Stimulated activated naive CD8-positive, alpha-beta T cell treated with anti-CD3 and anti-CD28 coated beads, Interleukin-15, amount 100 ng/mL, for 72 hours (primary cell): ENCODE data around the gene ZNF74.
"Not testable (repeated sequence)": the region's sequence is repeated elsewhere in the genome, so short reads cannot be mapped to it uniquely, and the experiment has no call there.

Experiments used
- ATAC-seq: fragments of 150-1000 bp; cut with Tn5 transposase; 2 replicates; pipeline ENCODE4 v1.10.0; 2021; ENCODE audit warnings: mild to moderate bottlenecking, moderate library complexity
- DNase-seq, 2 donors: peaks; one replicate each; pipeline ENCODE4 v3.0.0; 2021 to 2022
- H3K27ac Mint-ChIP-seq, 2 donors: one replicate each; pipeline ENCODE4 v1.8.0; 2022; ENCODE audit warnings: mild to moderate bottlenecking in 2 of 2, mixed read lengths in 2 of 2, moderate library complexity in 2 of 2
- H3K27me3 Mint-ChIP-seq: one replicate; pipeline ENCODE4 v1.8.0; 2022; ENCODE audit warnings: mixed read lengths
- H3K4me1 Mint-ChIP-seq: one replicate; pipeline ENCODE4 v1.8.0; 2022; ENCODE audit warnings: mild to moderate bottlenecking, mixed read lengths
- H3K4me3 Mint-ChIP-seq, 2 donors: one replicate each; pipeline ENCODE4 v1.8.0; 2022; ENCODE audit warnings: mild to moderate bottlenecking in 2 of 2, mixed read lengths in 2 of 2, moderate library complexity in 1 of 2
- H3K9me3 Mint-ChIP-seq, 2 donors: one replicate each; pipeline ENCODE4 v1.8.0; 2022; ENCODE audit warnings: mixed read lengths in 2 of 2

Gene ZNF74

DNA sequence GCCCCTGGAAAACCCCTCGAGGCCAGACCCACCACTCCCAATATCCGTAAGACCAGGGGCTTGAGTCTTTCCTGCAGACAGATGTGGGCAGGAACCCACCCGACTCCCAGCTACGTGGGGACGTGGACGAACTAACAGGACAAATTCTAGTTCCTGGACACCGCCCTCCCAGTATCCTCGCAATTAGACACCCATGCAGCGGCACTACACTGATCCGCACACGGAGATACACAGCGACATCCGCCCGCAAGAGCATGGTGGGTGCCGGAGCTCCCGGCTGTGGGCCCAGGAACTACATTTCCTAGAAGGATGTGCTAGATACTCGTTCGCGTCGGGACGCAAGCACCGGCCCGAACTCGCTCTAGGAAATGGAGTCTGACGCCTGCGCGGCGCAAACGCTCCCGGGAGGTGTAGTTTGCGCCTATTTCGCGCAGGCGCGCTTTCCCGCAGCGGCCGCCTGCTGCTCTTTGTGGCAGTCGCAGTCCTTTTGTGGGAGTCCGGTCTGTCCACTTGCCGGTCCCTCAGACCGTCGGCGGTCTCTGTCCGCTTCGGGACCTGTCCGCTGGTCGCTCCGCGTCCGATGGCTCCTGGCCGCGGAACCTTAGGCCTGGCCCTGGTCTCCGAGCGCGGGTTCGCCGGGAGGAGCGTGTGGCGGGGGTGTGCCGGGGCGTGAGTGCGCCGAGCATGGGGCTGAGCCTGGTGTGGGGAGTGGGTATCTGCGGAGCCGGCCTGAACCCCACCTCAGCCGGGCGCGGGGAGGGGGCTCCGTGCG, at the start of gene ZNF74:
TSS of gene ZNF74 (plus strand) at position 447 of the 772 bp plus-strand sequence. CDS start 478 bp downstream, outside the sequence.
- Mint-ChIP-seq H3K27me3 (no peaks in the 10 kb centered on the region), H3K9me3 (no peaks in the 10 kb centered on the region), H3K4me3 (peak within 1 kb of the TSS; percentile 90 to 94), H3K4me1 (peaks cover 41% of the 10 kb centered on the region), H3K27ac (peak within 1 kb of the TSS; percentile 95 to 97)
- ATAC-seq = peak; percentile 93
- DNase-seq = peak; percentile 75 to 81

DNA sequence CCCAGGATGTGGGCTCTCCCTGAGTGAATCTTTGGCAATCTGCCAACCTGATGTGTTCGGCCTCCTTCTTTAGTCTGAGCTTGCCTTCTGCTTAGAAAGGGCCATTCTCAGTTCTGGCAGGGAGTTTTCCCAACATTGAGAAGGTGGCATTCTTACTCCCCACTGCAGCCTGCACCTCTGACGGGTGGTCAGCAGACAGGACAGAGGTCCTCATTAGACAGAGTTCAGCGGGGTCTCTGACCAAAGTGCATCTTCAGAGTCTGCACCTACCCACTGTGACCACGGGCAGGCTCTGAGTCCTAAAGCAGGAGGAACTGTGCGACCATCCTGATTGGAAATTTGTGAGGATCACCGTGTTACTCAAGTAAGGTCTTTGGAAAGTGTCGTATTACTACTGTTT, 47.4 kb upstream of the ZNF74 start:
- ATAC-seq, H3K27ac Mint-ChIP-seq, H3K4me3 Mint-ChIP-seq, DNase-seq, H3K4me1 Mint-ChIP-seq, H3K27me3 Mint-ChIP-seq, H3K9me3 Mint-ChIP-seq: not testable (repeated sequence)

DNA sequence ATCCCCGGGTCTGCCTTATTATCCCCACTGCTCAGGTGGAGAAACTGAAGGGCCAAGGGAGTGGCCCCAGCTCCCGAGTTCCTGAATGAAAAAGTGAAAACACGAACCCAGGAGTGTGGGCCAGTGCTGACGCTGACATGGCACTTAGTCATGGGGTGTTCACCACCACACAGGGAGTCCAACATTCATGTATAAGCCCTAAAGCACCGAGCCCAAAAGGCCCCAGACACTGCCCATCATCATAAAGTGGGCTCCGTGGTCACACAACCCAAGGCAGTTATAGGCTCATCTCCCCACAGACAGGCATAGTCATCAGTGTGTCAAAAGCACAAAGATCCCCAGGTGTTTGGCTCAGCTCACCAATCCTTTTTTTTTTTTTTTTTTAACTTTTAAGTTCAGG, 41.4 kb upstream of the ZNF74 start:
- H3K9me3 Mint-ChIP-seq, ATAC-seq, H3K27ac Mint-ChIP-seq: not testable (repeated sequence)

DNA sequence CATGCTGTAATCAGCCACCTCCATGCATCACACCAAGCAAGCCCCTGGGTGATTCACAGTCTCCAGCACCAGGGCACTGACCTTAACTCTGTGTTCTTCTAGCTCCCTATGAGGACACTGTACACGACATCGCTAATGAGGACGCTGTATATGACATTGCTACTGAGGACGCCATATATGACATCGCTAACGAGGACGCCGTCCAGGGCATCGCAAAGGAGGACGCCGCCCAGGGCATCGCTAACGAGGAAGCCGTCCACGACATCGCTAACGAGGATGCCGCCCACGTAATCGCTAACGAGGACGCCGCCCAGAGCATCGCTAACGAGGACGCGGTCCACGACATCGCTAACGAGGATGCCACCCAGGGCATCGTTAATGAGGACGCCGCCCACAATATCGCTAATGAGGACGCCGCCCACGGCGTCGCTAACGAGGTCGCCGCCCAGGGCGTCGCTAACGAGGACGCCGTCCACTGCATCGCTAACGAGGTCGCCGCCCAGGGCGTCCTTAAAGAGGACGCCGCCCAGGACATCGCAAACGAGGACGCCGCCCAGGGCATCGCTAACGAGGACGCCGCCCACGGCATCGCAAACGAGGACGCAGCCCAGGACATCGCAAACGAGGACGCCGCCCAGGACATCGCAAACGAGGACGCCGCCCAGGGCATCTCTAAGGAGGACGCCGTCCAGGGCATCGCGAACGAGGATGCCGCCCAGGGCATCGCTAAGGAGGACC, 39.5 kb upstream of the ZNF74 start:
- Mint-ChIP-seq H3K27me3 (no peaks in the 10 kb centered on the region), H3K9me3 (no peaks in the 10 kb centered on the region), H3K4me3 (no peak overlapping the region), H3K27ac (peak overlapping the region in 1 of 2 donors; percentile 27), H3K4me1 (no peaks in the 10 kb centered on the region)
- no peak for DNase-seq
- ATAC-seq = no peak

More for the DNA sequence above, 41.4 kb upstream of the ZNF74 start:
- not testable (repeated sequence) for H3K4me1 Mint-ChIP-seq, H3K4me3 Mint-ChIP-seq, DNase-seq, H3K27me3 Mint-ChIP-seq

DNA sequence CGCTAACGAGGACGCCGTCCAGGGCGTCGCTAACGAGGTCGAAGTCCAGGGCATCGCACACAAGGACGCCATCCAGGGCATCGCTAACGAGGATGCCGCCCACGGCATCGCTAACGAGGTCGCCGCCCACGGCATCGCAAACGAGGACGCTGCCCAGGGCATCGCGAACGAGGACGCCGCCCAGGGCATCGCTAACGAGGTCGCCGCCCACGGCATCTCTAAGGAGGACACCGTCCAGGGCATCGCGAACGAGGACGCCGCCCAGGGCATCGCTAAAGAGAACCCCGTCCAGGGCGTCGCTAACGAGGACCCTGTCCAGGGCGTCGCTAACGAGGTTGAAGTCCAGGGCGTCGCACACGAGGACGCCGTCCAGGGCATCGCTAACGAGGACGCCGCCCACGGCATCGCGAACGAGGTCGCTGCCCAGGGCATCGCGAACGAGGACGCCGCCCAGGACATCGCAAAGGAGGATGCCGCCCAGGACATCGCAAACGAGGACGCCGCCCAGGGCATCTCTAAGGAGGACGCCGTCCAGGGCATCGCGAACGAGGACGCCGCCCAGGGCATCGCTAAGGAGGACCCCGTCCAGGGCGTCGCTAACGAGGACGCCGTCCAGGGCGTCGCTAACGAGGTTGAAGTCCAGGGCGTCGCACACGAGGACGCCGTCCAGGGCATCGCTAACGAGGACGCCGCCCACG, 37.9 kb upstream of the ZNF74 start:
- DNase-seq, ATAC-seq, H3K4me1 Mint-ChIP-seq, H3K9me3 Mint-ChIP-seq, H3K4me3 Mint-ChIP-seq, H3K27me3 Mint-ChIP-seq: not testable (repeated sequence)
- H3K27ac Mint-ChIP-seq = peak overlapping the region in 1 of 2 donors; percentile 76

DNA sequence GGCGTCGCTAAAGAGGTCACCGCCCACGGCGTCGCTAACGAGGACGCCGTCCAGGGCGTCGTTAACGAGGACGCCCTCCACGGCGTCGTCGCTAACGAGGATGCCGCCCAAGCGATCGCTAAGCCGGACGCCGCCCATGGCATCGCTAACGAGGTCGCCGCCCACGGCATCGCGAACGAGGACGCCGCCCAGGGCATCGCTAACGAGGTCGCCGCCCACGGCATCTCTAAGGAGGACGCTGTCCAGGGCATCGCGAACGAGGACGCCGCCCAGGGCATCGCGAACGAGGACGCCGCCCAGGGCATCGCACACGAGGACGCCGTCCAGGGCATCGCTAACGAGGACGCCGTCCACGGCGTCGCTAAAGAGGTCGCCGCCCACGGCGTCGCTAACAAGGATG, 37.0 kb upstream of the ZNF74 start:
- not testable (repeated sequence) for ATAC-seq, H3K27me3 Mint-ChIP-seq, H3K4me1 Mint-ChIP-seq, H3K27ac Mint-ChIP-seq, H3K9me3 Mint-ChIP-seq, H3K4me3 Mint-ChIP-seq, DNase-seq

DNA sequence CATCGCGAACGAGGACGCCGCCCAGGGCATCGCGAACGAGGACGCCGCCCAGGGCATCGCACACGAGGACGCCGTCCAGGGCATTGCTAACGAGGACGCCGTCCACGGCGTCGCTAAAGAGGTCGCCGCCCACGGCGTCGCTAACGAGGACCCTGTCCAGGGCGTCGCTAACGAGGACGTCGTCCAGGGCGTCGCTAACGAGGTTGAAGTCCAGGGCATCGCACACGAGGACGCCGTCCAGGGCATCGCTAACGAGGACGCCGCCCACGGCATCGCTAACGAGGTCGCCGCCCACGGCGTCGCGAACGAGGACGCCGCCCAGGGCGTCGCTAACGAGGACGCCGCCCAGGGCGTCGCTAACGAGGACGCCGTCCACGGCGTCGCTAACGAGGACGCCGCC, 36.0 kb upstream of the ZNF74 start:
- not testable (repeated sequence) for H3K4me3 Mint-ChIP-seq, H3K4me1 Mint-ChIP-seq, ATAC-seq, DNase-seq, H3K27me3 Mint-ChIP-seq, H3K9me3 Mint-ChIP-seq, H3K27ac Mint-ChIP-seq

DNA sequence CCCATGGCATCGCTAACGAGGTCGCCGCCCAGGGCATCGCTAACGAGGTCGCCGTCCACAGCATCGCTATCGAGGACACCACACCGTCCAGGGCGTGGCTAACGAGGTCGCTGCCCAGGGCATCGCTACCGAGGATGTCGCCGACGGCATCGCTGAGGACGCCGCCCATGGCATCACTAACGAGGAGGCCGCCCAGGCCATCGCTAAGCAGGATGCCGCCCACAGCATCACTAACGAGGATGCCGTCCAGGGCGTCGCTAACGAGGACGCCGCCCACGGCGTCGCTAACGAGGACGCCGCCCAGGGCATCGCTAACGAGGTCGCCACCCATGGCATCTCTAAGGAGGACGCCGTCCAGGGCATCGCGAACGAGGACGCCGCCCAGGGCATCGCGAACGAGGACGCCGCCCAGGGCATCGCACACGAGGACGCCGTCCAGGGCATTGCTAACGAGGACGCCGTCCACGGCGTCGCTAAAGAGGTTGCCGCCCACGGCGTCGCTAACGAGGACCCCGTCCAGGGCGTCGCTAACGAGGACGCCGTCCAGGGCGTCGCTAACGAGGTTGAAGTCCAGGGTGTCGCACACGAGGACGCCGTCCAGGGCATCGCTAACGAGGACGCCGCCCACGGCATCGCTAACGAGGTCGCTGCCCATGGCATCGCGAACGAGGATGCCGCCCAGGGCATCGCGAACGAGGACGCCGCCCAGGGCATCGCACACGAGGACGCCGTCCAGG, 35.3 kb upstream of the ZNF74 start:
- DNase-seq, ATAC-seq, H3K27me3 Mint-ChIP-seq, H3K27ac Mint-ChIP-seq, H3K9me3 Mint-ChIP-seq, H3K4me1 Mint-ChIP-seq, H3K4me3 Mint-ChIP-seq: not testable (repeated sequence)

DNA sequence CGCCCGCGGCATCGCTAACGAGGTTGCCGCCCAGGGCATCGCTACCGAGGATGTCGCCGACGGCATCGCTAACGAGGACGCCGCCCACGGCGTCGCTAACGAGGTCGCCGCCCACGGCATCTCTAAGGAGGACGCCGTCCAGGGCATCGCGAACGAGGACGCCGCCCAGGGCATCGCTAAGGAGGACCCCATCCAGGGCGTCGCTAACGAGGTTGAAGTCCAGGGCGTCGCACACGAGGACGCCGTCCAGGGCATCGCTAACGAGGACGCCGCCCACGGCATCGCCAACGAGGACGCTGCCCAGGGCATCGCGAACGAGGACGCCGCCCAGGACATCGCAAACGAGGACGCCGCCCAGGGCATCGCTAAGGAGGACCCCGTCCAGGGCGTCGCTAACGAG, 33.7 kb upstream of the ZNF74 start:
- H3K4me1 Mint-ChIP-seq = peaks cover 18% of the 10 kb centered on the region
- not testable (repeated sequence) for H3K27me3 Mint-ChIP-seq, DNase-seq, H3K4me3 Mint-ChIP-seq, ATAC-seq, H3K27ac Mint-ChIP-seq, H3K9me3 Mint-ChIP-seq

DNA sequence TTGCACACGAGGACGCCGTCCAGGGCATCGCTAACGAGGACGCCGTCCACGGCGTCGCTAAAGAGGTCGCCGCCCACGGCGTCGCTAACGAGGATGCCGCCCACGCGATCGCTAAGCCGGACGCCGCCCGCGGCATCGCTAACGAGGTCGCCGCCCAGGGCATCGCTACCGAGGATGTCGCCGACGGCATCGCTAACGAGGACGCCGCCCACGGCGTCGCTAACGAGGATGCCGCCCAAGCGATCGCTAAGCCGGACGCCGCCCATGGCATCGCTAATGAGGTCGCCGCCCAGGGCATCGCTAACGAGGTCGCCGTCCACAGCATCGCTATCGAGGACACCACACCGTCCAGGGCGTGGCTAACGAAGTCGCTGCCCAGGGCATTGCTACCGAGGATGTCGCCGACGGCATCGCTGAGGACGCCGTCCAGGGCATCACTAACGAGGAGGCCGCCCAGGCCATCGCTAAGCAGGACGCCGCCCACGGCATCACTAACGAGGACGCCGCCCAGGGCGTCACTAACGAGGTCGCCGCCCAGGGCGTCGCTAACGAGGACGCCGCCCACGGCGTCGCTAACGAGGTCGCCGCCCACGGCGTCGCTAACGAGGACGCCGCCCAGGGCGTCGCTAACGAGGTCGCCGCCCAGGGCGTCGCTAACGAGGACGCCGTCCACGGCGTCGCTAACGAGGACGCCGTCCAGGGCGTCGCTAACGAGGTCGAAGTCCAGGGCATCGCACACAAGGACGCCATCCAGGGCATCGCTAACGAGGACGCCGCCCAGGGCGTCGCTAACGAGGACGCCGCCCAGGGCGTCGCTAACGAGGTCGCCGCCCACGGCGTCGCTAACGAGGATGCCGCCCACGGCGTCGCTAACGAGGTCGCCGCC, 32.8 kb upstream of the ZNF74 start:
- H3K27me3 Mint-ChIP-seq, H3K9me3 Mint-ChIP-seq, H3K27ac Mint-ChIP-seq, H3K4me3 Mint-ChIP-seq, DNase-seq, ATAC-seq: not testable (repeated sequence)
- H3K4me1 Mint-ChIP-seq = peaks cover 18% of the 10 kb centered on the region

DNA sequence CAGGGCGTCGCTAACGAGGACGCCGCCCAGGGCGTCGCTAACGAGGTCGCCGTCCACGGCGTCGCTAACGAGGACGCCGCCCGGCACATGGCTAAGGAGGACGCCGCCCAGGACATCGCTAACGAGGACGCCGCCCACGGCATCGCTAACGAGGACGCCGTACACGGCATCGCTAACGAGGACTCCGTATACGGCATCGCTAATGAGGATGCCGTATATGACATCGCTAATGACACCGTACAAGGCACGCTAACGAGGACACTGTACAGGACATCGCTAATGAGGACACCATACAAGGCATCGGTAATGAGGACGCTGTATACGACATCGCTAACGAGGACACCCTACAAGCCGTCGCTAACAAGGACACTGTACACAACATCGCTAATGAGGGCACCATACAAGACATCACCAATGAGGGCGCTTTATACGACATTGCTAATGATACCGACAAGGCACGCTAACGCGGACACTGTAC, 32.2 kb upstream of the ZNF74 start:
- not testable (repeated sequence) for DNase-seq, H3K4me3 Mint-ChIP-seq, H3K27ac Mint-ChIP-seq, ATAC-seq, H3K27me3 Mint-ChIP-seq, H3K9me3 Mint-ChIP-seq
- H3K4me1 Mint-ChIP-seq = peaks cover 18% of the 10 kb centered on the region

DNA sequence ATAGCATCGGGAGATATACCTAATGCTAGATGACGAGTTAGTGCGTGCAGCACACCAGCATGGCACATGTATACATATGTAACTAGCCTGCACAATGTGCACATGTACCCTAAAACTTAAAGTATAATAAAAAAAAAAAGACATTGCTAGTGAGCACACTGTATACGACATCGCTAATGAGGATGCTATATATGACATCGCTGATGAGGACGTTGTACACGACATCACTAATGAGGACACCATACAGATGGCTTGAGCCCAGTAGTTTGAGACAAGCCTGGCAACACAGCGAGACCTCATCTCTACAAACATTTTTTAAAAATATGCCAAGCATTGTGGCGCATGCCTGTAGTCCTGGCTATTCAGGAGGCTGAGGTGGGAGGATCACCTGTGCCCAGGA, 31.5 kb upstream of the ZNF74 start:
- H3K4me3 Mint-ChIP-seq, DNase-seq, H3K9me3 Mint-ChIP-seq, ATAC-seq, H3K27me3 Mint-ChIP-seq: not testable (repeated sequence)
- H3K4me1 Mint-ChIP-seq = peaks cover 18% of the 10 kb centered on the region
- H3K27ac Mint-ChIP-seq = peak overlapping the region; percentile 46 to 59

DNA sequence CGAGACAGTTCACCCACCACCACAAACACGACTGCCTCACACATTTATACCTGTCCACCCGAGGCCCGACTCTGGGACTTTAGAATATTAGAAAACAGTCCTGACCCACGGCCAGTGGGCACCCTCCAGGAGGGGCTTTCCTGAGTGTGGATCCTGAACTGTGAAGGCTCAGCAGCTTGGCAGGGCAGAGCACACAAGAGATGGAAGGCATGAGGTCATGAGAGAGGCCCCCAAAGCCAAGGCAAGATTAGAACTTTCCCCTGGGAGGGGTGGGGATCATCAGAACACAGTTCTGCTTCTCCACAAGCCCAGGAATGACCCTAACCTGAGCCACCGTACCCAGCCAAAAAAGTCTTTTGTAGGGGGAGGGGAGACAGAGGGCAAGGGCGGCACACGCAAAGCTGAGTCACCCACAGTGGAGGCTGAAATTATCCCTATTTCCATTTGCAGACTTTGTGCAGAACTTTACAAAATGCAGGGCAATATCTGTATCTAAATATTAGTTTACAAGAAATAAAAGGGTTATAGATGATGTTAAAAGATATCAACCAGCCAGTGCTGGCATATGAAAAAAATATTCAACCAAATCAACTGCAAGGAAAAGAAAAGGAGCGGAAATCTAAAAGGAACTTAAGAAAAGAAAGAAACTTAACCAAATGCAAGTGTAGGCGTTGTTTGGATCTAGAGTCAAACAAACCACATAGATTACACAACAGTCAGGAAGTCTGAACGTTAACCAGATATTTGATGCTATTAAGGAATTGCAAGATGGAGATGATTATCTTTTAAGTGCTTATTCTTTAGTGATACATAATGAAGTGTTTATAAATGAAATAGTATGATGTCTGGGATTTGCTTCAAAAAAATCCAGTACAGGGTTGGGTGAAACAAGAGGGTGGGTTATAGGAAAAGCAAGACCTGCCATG, 29.4 kb upstream of the ZNF74 start:
- not testable (repeated sequence) for H3K27me3 Mint-ChIP-seq, H3K9me3 Mint-ChIP-seq, H3K27ac Mint-ChIP-seq, DNase-seq, ATAC-seq
- H3K4me3 Mint-ChIP-seq = peak overlapping the region in 1 of 2 donors; percentile 19
- peaks cover 18% of the 10 kb centered on the region for H3K4me1 Mint-ChIP-seq
